ENCODE data around the gene CCDC192. TPM values are rescaled to one million over a fixed set of nuclear protein-coding genes. Genes with fewer than 3 reads are reported as not detected.

The CCDC192 gene
- total RNA-seq, 1 experiment from 2014 or later, result 0.52 TPM

DNA sequence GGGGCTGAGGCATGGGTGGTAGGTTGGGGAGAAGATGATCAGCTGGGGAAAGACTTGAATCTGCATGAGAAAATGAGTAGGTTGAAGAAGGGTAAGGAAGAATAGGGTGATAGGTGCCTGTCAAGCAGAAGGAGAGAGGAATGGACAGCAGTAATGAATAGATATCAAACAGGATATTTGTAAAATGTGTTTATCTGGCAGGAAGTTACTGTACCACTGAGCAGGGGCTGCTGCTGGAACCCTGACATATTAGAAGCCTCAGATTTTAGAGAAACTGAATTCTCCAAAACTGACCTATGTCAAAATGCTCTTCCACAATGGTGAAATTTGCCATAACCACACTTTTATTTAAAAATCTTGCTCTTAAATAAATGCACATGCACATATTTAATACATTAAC is 41.0 kb downstream of the CCDC192 start:
- no peaks in the 10 kb centered on the region for H3K9me3 Mint-ChIP-seq
- ATAC-seq, result no peak

DNA sequence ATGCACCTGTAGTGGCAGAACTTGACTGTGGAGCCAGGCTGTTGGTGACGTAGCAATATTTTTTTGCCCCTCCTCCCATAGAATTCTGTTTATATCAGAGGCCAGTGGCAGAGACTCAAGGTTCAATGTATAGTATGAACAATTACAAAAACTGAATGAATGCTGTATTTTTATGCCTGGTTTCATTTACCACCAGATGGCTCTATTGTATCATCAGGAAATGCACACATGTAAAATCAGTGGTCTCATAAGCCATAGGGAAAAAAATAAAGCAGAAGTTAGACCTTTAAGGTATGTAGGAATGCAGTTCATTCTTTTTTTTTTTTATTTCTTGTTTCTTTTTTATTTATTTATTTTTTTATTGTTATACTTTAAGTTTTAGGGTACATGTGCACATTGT is 43.6 kb downstream of the CCDC192 start:
- Mint-ChIP-seq H3K27me3 (ENCODE audit: low read depth) (peaks cover 4% of the 10 kb centered on the region; the same call in 1 of the 2 replicates), H3K27ac (no peak overlapping the region), H3K9me3 (no peaks in the 10 kb centered on the region; the same call in 1 of the 2 replicates), H3K4me3 (no peak overlapping the region), H3K4me1 (no peaks in the 10 kb centered on the region; the same call in 1 of the 2 replicates), H3K36me3 (0 out of 2 replicates have a peak, but pooled peaks cover 3% of the 10 kb centered on the region)
- ATAC-seq (no peak), DNase-seq (ENCODE audit: low spot score) (no peak)
- ChIA-PET CTCF (no interaction called here), POLR2A (no interaction called here)
- TF ChIP-seq ZNF423 (CRISPR knock-in tag; IDR thresholded peaks at IDR 0.05) (no peak), TCF7 (CRISPR knock-in tag; IDR thresholded peaks at IDR 0.05; ENCODE audit: low read depth) (no peak), MXD4 (CRISPR knock-in tag; IDR thresholded peaks at IDR 0.05; ENCODE audit: borderline replicate concordance) (no peak), ATF6 (CRISPR knock-in tag; IDR thresholded peaks at IDR 0.05) (no peak), ZNF121 (CRISPR knock-in tag; IDR thresholded peaks at IDR 0.05) (no peak)
- TF ChIP-seq, protein P1, sequence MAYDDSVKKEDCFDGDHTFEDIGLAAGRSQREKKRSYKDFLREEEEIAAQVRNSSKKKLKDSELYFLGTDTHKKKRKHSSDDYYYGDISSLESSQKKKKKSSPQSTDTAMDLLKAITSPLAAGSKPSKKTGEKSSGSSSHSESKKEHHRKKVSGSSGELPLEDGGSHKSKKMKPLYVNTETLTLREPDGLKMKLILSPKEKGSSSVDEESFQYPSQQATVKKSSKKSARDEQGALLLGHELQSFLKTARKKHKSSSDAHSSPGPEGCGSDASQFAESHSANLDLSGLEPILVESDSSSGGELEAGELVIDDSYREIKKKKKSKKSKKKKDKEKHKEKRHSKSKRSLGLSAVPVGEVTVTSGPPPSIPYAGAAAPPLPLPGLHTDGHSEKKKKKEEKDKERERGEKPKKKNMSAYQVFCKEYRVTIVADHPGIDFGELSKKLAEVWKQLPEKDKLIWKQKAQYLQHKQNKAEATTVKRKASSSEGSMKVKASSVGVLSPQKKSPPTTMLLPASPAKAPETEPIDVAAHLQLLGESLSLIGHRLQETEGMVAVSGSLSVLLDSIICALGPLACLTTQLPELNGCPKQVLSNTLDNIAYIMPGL (CRISPR knock-in tag; IDR thresholded peaks at IDR 0.05), result no peak
- TF ChIP-seq, protein P2, sequence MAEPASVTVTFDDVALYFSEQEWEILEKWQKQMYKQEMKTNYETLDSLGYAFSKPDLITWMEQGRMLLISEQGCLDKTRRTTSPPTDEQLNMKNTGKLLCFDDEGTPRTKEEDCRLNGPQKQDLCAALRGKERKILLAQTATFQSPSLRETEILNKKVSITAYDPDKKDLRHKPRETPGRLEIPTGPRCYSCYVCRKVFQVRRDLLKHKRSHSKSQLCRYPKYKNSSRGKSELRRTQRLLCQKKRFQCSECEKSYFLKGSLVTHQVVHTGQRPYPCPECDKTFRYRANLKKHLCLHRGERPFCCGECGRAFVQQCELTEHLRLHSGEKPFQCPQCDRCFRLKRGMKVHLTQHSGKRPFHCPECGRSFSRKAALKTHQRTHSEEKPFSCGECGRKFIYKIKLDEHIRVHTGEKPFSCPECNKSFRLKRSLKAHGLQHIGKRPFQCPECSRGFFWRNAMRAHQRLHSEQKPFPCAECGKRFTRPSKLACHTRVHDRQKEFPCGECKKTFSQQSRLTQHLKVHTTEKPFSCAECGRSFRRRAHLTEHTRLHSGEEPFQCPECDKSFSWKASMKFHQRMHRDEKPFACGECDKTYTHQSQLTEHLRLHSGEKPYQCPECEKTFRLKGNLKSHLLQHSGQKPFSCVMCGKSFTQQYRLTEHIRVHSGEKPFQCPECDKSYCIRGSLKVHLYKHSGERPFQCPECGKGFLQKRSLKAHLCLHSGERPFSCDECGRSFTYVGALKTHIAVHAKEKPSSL (CRISPR knock-in tag; conservative IDR thresholded peaks at IDR 0.05), result no peak

More for the DNA sequence above, 41.0 kb downstream of the CCDC192 start:
- TF ChIP-seq CREM (CRISPR knock-in tag; IDR thresholded peaks at IDR 0.05) (no peak), GTF2I (CRISPR knock-in tag; conservative IDR thresholded peaks at IDR 0.05) (no peak), CREB1 (CRISPR knock-in tag; IDR thresholded peaks at IDR 0.05) (no peak), JAZF1 (CRISPR knock-in tag; IDR thresholded peaks at IDR 0.05) (no peak), PRRX2 (CRISPR knock-in tag; IDR thresholded peaks at IDR 0.05) (no peak), EMX1 (CRISPR knock-in tag; IDR thresholded peaks at IDR 0.05) (no peak), SOX15 (CRISPR knock-in tag; IDR thresholded peaks at IDR 0.05) (no peak), ATF3 (CRISPR knock-in tag; conservative IDR thresholded peaks at IDR 0.05) (no peak), HMGA2 (CRISPR knock-in tag; IDR thresholded peaks at IDR 0.05) (no peak), TP53 (CRISPR knock-in tag; IDR thresholded peaks at IDR 0.05) (no peak), ZNF263 (CRISPR knock-in tag; IDR thresholded peaks at IDR 0.05; ENCODE audit: low read depth) (no peak), FOXK1 (CRISPR knock-in tag; IDR thresholded peaks at IDR 0.05) (no peak), NFYB (CRISPR knock-in tag; conservative IDR thresholded peaks at IDR 0.05; ENCODE audit: low read depth) (no peak), TEAD1 (CRISPR knock-in tag; IDR thresholded peaks at IDR 0.05) (no peak), IRF1 (CRISPR knock-in tag; IDR thresholded peaks at IDR 0.05) (no peak), E2F1 (CRISPR knock-in tag; IDR thresholded peaks at IDR 0.05) (no peak)
- TF ChIP-seq, protein P3, sequence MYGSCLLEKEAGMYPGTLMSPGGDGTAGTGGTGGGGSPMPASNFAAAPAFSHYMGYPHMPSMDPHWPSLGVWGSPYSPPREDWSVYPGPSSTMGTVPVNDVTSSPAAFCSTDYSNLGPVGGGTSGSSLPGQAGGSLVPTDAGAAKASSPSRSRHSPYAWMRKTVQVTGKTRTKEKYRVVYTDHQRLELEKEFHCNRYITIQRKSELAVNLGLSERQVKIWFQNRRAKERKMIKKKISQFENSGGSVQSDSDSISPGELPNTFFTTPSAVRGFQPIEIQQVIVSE (CRISPR knock-in tag; IDR thresholded peaks at IDR 0.05; ENCODE audit: borderline replicate concordance), result no peak
- TF ChIP-seq, protein P4, sequence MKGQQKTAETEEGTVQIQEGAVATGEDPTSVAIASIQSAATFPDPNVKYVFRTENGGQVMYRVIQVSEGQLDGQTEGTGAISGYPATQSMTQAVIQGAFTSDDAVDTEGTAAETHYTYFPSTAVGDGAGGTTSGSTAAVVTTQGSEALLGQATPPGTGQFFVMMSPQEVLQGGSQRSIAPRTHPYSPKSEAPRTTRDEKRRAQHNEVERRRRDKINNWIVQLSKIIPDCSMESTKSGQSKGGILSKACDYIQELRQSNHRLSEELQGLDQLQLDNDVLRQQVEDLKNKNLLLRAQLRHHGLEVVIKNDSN (CRISPR knock-in tag; IDR thresholded peaks at IDR 0.05), result no peak
- TF ChIP-seq, protein P5, sequence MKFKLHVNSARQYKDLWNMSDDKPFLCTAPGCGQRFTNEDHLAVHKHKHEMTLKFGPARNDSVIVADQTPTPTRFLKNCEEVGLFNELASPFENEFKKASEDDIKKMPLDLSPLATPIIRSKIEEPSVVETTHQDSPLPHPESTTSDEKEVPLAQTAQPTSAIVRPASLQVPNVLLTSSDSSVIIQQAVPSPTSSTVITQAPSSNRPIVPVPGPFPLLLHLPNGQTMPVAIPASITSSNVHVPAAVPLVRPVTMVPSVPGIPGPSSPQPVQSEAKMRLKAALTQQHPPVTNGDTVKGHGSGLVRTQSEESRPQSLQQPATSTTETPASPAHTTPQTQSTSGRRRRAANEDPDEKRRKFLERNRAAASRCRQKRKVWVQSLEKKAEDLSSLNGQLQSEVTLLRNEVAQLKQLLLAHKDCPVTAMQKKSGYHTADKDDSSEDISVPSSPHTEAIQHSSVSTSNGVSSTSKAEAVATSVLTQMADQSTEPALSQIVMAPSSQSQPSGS (CRISPR knock-in tag; IDR thresholded peaks at IDR 0.05; ENCODE audit: borderline replicate concordance, low read depth), result no peak
- TF ChIP-seq, protein P6, sequence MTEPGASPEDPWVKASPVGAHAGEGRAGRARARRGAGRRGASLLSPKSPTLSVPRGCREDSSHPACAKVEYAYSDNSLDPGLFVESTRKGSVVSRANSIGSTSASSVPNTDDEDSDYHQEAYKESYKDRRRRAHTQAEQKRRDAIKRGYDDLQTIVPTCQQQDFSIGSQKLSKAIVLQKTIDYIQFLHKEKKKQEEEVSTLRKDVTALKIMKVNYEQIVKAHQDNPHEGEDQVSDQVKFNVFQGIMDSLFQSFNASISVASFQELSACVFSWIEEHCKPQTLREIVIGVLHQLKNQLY (CRISPR knock-in tag; IDR thresholded peaks at IDR 0.05), result no peak
- no peak overlapping the region for H3K27ac Mint-ChIP-seq
- no peaks in the 10 kb centered on the region for H3K36me3 Mint-ChIP-seq
- POLR2A ChIA-PET, result no interaction called here
- no peak overlapping the region for H3K4me3 Mint-ChIP-seq
- no peak for DNase-seq (ENCODE audit: low spot score)
- H3K4me1 Mint-ChIP-seq, result peaks cover 8% of the 10 kb centered on the region
- CTCF ChIA-PET, result no interaction called here
- H3K27me3 Mint-ChIP-seq (ENCODE audit: low read depth), result peaks cover 12% of the 10 kb centered on the region

All from WTC11 (cell line).